LNCaP clone FGC (cell line): ENCODE measurements around the gene SPNS2.

Experiments
- DNase-seq: peaks from one replicate; pipeline ENCODE4 v3.0.0-alpha.2; 2011; ENCODE audit warnings: low read depth
- H3K4me3 ChIP-seq: 2 replicates; pipeline ENCODE4 v1.5.1; 2011; ENCODE audit warnings: mild to moderate bottlenecking, low read depth, low read length, control low read depth
- TF ChIP-seq, protein P1 (sequence below): IDR thresholded peaks from 2 replicates; pipeline ENCODE4 v1.5.1; 2012; ENCODE audit warnings: mild to moderate bottlenecking; ENCODE audit not compliant: control insufficient read depth, insufficient read depth; ENCODE audit errors: extremely low read depth

SPNS2 gene

DNA sequence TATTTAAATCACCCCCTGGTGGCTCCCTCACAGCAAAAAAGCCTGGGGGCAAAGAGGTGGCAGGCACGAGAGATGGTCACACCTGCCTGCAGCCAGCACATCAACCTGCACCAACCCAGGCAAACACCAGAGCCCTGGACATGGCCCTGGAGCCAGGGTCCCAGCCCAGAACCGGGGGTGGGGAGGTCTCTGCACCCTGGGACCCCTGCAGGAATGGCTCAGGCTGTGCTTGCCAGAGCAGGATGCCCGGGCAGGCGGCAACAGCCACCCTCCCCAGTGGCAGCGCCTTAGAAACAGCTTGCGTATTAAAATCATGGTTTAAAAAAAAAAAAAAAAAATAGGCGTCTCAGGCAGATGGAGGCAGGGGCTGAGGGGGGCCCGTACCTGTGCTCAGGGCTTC lies 40.3 kb downstream of the SPNS2 start:
- DNase-seq, result no peak
- TF ChIP-seq, protein P1, sequence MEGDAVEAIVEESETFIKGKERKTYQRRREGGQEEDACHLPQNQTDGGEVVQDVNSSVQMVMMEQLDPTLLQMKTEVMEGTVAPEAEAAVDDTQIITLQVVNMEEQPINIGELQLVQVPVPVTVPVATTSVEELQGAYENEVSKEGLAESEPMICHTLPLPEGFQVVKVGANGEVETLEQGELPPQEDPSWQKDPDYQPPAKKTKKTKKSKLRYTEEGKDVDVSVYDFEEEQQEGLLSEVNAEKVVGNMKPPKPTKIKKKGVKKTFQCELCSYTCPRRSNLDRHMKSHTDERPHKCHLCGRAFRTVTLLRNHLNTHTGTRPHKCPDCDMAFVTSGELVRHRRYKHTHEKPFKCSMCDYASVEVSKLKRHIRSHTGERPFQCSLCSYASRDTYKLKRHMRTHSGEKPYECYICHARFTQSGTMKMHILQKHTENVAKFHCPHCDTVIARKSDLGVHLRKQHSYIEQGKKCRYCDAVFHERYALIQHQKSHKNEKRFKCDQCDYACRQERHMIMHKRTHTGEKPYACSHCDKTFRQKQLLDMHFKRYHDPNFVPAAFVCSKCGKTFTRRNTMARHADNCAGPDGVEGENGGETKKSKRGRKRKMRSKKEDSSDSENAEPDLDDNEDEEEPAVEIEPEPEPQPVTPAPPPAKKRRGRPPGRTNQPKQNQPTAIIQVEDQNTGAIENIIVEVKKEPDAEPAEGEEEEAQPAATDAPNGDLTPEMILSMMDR, result no peak

DNA sequence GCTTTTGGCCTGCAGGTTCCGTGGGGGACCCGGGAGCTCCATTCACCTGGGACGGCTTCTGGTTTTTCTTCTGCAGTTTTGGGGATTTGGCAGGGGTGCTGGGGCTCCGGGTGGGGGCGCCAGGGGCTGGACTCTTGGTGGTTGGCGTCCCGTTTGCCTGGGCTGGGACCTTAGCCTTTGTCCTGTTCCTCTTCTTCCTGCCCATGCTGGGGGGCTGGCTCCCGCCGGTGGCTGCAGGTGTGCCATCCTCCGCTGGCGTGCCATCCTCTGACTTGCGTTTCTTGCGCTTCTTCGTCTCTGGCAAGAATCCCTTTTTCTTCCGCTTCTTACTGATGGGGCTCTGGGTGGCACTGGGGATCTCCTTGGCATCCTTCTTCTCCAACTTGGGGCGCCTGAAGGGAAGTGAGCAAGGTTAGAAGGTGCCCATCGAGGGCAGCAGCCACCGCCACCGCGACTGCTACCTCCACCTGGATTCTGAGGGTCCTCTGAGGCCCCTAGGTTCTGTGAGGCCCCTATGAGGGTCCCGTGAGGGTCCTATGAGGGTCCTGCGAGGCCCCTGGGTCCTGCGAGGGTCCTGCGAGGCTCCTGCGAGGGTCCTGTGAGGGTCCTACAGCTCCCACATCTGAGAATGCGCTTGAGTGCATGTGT lies 41.0 kb downstream of the SPNS2 start:
- DNase-seq, result no peak
- no peak overlapping the region for H3K4me3 ChIP-seq
- TF ChIP-seq, protein P1, result no peak

More for the DNA sequence above, 40.3 kb downstream of the SPNS2 start:
- H3K4me3 ChIP-seq, result no peak overlapping the region

DNA sequence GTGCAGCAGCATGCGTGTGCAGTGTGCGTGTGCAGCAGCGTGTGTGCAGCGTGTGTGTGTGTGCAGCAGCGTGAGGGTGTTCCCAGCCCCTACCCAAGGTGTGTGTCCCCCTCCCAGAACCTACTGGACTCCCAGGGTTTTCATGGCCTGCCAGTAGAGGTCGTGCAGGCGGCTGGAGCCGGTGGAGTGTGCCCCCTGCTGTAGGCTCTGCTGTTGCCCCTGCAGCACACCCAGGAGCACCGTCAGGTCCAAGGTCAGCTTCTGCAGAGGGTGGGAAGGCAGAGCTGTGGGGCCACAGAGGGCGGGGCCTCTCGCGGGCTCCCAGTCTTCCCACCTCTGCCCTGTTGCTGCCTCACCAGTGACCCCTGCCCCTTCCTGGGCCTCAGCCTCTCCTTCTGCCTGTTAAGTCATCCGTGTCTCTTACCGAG lies 41.6 kb downstream of the SPNS2 start:
- H3K4me3 ChIP-seq, result no peak overlapping the region
- TF ChIP-seq, protein P1, result no peak
- DNase-seq, result no peak

DNA sequence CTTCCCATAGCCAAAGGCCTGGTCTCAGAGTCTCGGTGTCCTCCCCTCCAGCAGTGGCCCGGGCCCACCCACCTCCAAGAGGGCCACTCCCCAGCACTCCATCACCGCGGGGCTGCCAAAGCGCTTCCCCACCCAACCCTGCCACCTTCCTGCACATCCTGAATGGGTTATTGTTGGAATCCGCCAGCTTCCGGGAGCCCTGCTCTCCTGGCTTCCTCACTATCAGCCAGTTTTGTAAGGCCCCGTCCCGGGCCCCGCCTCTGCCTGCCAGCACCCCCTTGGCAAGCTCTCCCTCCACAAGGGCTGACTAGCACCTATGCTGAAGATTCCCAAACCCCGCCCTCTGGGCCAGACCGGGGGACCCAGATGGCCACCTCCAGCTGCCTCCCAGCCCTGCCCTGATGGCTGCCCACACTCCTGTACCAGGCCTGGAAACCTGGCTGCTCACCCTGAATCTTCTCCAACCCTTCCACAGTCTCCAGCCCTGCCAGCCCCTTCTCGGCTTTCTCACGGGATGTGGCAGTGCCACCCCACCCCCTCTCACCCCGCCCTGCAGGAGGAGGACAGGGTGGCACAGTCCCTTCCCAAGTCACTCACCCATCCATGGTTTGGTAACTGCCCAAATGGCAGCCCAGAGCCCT lies 42.1 kb downstream of the SPNS2 start:
- H3K4me3 ChIP-seq, result no peak overlapping the region
- no peak for DNase-seq
- TF ChIP-seq, protein P1, result no peak

DNA sequence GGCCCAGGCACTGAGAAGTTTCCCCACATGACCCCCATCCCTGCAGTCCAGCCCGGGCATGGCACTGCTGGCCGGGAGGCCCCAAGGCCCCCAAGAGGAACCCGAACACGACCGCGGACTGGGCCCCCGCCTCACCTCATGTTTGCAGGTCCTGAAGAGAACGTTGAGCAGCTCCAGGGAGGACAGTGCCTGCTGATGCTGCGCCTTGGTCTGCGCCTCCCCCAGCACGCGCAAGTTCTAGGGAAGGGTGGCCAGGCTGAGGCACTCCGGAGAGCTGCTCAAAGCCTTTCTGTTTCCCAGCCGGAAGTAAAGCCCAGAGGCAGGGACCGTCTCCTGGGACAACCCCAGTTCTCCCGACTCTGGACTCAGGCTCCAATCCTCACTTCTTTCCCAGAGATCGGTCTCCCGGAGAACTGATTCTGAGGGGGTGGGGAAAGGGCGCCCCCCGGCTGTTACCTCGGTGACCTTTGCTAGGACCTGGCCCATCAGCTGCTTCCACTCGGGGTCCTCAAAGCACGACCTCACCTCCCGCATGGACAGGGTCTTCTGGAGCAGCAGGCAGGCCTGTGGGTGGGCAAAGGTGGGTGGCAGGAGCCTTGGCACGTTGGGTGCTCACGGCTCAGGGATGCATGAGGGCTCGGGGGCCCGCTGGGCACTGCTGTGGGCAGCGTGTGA lies 42.8 kb downstream of the SPNS2 start:
- TF ChIP-seq, protein P1, result 0 out of 2 replicates have a peak, but pooled peaks have one; percentile 8
- DNase-seq, result no peak
- no peak overlapping the region for H3K4me3 ChIP-seq

DNA sequence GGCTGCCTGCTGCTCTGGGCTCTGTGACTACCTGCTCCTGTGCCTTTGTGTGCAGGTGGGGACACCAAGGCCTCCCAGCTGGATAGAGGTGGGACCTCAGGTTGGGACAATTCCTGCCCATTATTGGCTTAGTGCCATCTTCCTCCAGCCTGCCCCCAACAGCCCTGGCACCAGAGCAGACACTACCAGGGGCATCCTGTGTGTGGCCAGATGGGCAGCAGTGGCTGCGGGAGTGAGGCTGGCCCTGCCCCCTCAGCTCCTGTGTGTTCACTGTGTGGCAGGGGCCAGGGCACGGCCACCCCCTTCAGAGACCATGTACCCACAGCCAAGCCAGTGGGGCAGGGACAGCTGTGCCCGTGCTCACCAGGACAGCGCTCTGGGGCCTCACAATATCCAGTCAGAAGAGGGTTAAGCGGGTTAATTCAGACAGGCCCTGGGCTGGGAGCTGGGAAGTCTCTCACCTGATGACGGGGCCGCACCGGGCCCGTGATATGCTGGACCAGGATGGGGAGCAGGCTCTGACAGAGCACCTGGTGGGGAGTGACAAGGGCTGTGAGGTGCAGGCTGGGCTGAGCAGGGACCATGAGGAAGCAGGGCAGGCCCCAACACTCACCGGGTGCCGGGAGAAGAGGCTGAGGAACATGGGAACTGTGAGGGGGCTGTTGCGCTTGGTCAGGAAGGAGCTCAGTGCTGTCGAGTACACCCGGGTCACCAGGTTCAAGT lies 43.5 kb downstream of the SPNS2 start:
- no peak overlapping the region for H3K4me3 ChIP-seq
- no peak for DNase-seq
- TF ChIP-seq, protein P1, result no peak
